SK-N-MC (cell line): ENCODE data around the gene CFAP299.

Experiments
- DNase-seq: peaks from one replicate; pipeline ENCODE4 v3.0.0-alpha.2; 2011; ENCODE audit warnings: low read depth, low spot score
- H3K27ac ChIP-seq: fragments of 200-600 bp; sonication (generic); 2 replicates; pipeline ENCODE4 v1.5.1; 2016; ENCODE audit warnings: mixed run types
- H3K36me3 ChIP-seq: fragments of 200-600 bp; sonication (generic); 2 replicates; pipeline ENCODE4 v1.6.1; 2017; ENCODE audit warnings: antibody characterized with exemption, low read length, mixed read lengths; ENCODE audit not compliant: insufficient read depth
- H3K4me3 ChIP-seq: fragments of 200-600 bp; sonication (generic); 2 replicates; pipeline ENCODE4 v1.5.1; 2016
- H3K9ac ChIP-seq: fragments of 200-600 bp; sonication (generic); 2 replicates; pipeline ENCODE4 v1.8.0; 2017; ENCODE audit warnings: mixed run types, mixed read lengths; ENCODE audit not compliant: insufficient read length
- H3K9me3 ChIP-seq: fragments of 200-600 bp; sonication (generic); 2 replicates; pipeline ENCODE4 v1.6.1; 2017; ENCODE audit warnings: low read depth, mild to moderate bottlenecking, antibody characterized with exemption, low read length, moderate library complexity, mixed read lengths
- EZH2 ChIP-seq: fragments of 200-600 bp; sonication (generic); IDR thresholded peaks from one replicate; pipeline ENCODE4 v1.6.1; 2017; ENCODE audit warnings: antibody characterized with exemption
- FOXP2 ChIP-seq: optimal IDR thresholded peaks from 2 replicates; pipeline ENCODE3; 2011; ENCODE audit warnings: mild to moderate bottlenecking, moderate library complexity; ENCODE audit not compliant: insufficient read depth; ENCODE audit errors: extremely low read length, control extremely low read depth
- POLR2AphosphoS5 ChIP-seq: IDR thresholded peaks from 2 replicates; pipeline ENCODE4 v1.6.1; 2012; ENCODE audit warnings: mild to moderate bottlenecking, low read depth, low read length, borderline replicate concordance

Gene CFAP299

DNA sequence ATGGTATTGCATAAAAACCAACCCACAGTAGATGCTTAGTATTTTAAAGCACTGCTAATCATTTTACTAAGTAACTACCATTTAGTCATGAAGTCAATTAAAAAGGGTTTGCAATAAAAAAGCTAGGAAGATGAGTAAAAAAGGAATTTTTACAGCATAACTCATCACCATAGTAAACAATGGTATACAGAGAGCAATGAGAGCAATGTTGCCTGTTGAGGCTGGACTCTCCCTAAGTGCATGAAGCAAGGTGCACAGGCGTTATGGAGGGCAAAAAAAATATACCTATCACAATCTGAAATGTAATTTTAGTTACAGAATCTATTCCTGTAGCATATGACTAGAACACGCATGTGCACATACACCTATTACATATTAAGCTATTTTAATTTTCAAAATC lies 565.4 kb downstream of the CFAP299 start:
- Histone ChIP-seq H3K27ac (no peak overlapping the region), H3K4me3 (no peak overlapping the region), H3K9me3 (no peaks in the 10 kb centered on the region), H3K36me3 (no peaks in the 10 kb centered on the region), H3K9ac (no peak overlapping the region)
- DNase-seq, result no peak
- TF ChIP-seq POLR2AphosphoS5, result no peak
- no peak for TF ChIP-seq EZH2
- no peak for TF ChIP-seq FOXP2

DNA sequence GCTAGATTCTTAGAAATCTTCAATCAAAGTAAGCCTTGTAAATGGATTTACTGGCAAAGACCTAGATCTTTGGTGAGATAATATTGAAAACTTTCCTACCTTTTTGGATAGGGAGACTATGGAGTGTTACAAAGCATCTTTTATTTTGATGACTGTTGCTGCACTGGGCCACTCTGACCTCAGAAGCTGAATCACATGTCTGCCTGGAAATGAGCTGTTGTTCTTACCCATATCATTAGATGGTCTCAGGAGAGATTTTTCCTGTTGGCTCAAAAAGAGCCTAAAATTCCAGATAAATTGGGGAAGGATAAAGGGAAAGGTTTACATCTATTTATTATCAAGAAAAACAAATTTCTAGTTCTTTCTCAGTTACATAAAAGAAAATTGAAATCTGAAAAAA lies 567.5 kb downstream of the CFAP299 start:
- H3K9ac ChIP-seq, result no peak overlapping the region
- DNase-seq, result no peak
- H3K27ac ChIP-seq, result no peak overlapping the region
- TF ChIP-seq EZH2, result no peak
- TF ChIP-seq POLR2AphosphoS5, result no peak
- no peak for TF ChIP-seq FOXP2
- no peaks in the 10 kb centered on the region for H3K36me3 ChIP-seq
- H3K9me3 ChIP-seq, result no peaks in the 10 kb centered on the region
- no peak overlapping the region for H3K4me3 ChIP-seq

DNA sequence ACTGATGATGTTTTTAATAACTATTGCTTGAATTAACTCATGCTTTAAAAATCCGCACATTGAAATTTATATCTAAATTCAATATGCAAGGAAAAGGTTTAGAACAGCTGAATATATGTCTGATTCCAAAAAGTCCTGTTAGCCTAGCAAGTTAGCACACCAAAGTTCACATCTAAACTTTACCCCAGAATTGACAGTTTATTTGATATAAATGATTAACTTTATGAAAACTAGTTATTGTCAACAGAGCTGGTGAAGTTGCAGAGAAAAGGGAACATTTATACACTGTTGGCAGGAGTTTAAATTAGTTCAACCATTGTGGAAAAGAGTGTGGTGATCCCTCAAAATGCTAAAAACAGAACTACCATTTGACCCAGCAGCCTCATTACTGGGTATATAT lies 574.4 kb downstream of the CFAP299 start:
- no peaks in the 10 kb centered on the region for H3K9me3 ChIP-seq
- no peak overlapping the region for H3K4me3 ChIP-seq
- H3K36me3 ChIP-seq, result no peaks in the 10 kb centered on the region

DNA sequence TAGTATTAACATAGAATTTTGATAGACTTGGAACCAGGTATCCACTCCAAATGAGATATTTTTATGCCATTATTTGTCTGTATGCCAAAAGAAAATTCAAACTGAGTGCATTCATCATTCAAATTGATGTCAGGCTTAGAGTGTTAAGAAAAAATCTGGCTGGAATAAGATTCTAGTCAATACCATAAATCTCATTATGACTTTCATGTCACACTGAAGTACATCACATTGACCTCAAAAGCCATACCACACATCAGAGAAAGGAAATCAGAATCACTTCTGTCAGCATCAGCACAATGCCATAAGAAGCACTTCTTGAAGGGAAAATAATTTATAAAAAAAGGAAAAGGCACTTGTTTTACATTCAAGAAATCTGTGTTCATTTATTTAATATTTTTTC lies 575.9 kb downstream of the CFAP299 start:
- no peak overlapping the region for H3K9ac ChIP-seq
- DNase-seq, result no peak
- no peak overlapping the region for H3K27ac ChIP-seq
- no peak overlapping the region for H3K4me3 ChIP-seq
- no peaks in the 10 kb centered on the region for H3K36me3 ChIP-seq
- H3K9me3 ChIP-seq, result no peaks in the 10 kb centered on the region
- TF ChIP-seq FOXP2 (no peak), EZH2 (no peak), POLR2AphosphoS5 (no peak)

More for the DNA sequence above, 574.4 kb downstream of the CFAP299 start:
- no peak overlapping the region for H3K9ac ChIP-seq
- DNase-seq, result no peak
- H3K27ac ChIP-seq, result no peak overlapping the region
- TF ChIP-seq POLR2AphosphoS5 (no peak), FOXP2 (no peak), EZH2 (no peak)

DNA sequence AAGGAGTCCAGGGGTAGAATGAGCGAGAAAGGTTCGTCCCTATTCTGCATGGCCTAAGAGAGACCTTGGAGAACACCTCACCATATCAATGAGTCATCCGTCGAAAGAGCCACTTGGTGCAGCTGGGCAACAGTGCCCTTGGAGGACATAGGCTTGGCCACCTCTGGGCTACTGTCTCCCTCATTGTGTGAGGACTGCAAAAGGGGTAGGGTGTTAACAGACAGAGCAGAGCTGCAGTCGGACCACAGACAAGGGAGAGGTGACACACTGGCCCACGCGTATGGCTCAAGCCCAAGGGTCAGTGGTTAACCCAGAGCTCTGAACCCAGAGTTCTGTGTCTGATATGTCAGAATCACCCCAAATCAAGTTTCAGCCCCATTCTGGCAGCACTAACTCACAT lies 576.8 kb downstream of the CFAP299 start:
- H3K36me3 ChIP-seq, result no peaks in the 10 kb centered on the region
- no peak for DNase-seq
- no peak overlapping the region for H3K4me3 ChIP-seq
- no peak for TF ChIP-seq POLR2AphosphoS5
- TF ChIP-seq FOXP2, result no peak
- no peak for TF ChIP-seq EZH2
- no peak overlapping the region for H3K9ac ChIP-seq
- H3K27ac ChIP-seq, result no peak overlapping the region
- H3K9me3 ChIP-seq, result no peaks in the 10 kb centered on the region

DNA sequence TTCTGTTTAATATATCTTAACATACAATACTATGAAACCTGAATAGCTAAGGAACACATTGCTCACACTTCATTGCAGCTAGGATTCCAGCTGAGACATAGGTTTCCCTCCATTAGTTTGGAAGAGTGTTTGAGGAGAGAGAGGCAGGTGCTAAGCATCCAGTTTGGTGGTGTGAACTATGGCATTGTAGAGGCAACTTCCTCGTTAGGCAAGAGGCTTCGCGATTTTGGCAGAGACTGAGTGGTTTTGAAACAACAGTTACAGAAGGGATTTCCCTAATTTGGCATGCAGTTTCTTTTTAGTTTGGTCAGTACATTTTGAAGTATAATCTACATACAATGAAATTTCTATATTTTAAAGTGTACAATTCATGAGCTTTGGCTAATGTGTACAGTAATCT lies 577.9 kb downstream of the CFAP299 start:
- Histone ChIP-seq H3K27ac (no peak overlapping the region), H3K9me3 (no peaks in the 10 kb centered on the region), H3K9ac (no peak overlapping the region), H3K4me3 (no peak overlapping the region), H3K36me3 (no peaks in the 10 kb centered on the region)
- TF ChIP-seq POLR2AphosphoS5, result no peak
- TF ChIP-seq EZH2, result no peak
- no peak for TF ChIP-seq FOXP2
- no peak for DNase-seq

DNA sequence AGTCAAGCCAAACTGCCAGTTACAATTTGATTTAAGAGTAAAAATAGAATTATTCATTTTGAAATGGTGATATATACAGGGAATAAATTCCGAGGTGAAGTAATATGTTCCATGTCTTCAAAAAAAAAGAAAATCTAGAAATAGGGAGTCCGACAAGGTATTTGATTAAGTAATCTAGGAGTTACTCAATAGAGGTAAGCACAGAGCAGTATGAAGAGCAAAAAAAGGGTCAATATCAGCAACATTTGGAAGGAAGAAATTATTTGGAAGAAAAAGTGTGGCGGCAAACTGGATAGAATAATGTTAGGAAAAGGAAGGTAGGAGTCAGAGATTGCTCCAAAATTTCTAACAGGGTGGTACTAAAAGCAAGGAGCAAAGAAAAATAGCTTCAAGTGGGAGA lies 581.2 kb downstream of the CFAP299 start:
- no peak overlapping the region for H3K4me3 ChIP-seq
- no peaks in the 10 kb centered on the region for H3K9me3 ChIP-seq
- DNase-seq, result no peak
- no peaks in the 10 kb centered on the region for H3K36me3 ChIP-seq
- no peak overlapping the region for H3K27ac ChIP-seq
- no peak for TF ChIP-seq FOXP2
- no peak for TF ChIP-seq POLR2AphosphoS5
- no peak for TF ChIP-seq EZH2
- no peak overlapping the region for H3K9ac ChIP-seq

DNA sequence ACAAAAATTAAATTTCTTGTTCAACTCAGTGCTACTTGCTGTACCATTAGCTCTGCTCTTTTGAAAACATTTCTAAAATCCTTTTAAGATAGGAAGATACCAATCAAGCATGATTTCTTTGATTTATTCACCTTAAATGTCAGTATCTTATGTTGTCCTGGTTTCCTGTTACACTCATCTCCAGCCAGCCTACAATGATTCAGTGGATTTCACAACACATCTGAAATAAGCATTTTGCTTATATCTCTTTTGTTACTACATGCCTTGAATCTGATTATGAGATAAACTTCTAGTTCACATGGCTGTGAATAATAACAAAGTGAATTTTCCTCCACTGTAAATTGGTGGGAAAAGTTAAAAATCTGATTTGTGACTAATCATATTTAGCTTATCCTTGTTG lies 582.5 kb downstream of the CFAP299 start:
- H3K4me3 ChIP-seq, result no peak overlapping the region
- peak; percentile 30 for DNase-seq
- TF ChIP-seq FOXP2 (no peak), EZH2 (no peak), POLR2AphosphoS5 (no peak)
- no peak overlapping the region for H3K9ac ChIP-seq
- H3K27ac ChIP-seq, result no peak overlapping the region
- no peaks in the 10 kb centered on the region for H3K36me3 ChIP-seq
- H3K9me3 ChIP-seq, result no peaks in the 10 kb centered on the region

DNA sequence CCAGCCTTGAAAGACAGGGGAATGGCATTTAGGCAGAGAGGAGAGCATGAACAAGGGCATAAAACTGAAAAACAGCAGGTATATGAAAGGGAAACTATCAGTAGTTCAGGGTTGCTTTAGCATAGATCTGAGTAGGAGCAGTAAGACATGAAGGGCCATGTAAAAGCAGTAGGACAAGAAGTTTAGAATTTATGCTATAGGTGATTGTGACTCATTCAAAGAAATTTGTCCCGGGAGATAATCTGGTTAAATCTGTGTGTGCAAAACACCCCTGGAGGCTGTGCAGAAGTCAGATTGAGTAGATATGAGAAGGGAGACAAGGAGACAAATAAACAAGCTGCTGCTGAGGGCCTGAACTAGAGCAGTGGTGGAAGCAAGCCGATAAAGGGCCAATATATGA lies 585.9 kb downstream of the CFAP299 start:
- no peak for TF ChIP-seq EZH2
- no peak for TF ChIP-seq FOXP2
- no peak for TF ChIP-seq POLR2AphosphoS5
- no peaks in the 10 kb centered on the region for H3K9me3 ChIP-seq
- H3K4me3 ChIP-seq, result no peak overlapping the region
- DNase-seq, result no peak
- H3K36me3 ChIP-seq, result no peaks in the 10 kb centered on the region
- no peak overlapping the region for H3K9ac ChIP-seq
- H3K27ac ChIP-seq, result no peak overlapping the region
